IPS DF 19.7 (cell line): ENCODE results near the gene PHC2.

ENCODE experiments used
- DNase-seq: peaks from one replicate; pipeline ENCODE4 v3.0.0-alpha.2; 2013; ENCODE audit warnings: low read depth, low spot score

Gene PHC2

DNA sequence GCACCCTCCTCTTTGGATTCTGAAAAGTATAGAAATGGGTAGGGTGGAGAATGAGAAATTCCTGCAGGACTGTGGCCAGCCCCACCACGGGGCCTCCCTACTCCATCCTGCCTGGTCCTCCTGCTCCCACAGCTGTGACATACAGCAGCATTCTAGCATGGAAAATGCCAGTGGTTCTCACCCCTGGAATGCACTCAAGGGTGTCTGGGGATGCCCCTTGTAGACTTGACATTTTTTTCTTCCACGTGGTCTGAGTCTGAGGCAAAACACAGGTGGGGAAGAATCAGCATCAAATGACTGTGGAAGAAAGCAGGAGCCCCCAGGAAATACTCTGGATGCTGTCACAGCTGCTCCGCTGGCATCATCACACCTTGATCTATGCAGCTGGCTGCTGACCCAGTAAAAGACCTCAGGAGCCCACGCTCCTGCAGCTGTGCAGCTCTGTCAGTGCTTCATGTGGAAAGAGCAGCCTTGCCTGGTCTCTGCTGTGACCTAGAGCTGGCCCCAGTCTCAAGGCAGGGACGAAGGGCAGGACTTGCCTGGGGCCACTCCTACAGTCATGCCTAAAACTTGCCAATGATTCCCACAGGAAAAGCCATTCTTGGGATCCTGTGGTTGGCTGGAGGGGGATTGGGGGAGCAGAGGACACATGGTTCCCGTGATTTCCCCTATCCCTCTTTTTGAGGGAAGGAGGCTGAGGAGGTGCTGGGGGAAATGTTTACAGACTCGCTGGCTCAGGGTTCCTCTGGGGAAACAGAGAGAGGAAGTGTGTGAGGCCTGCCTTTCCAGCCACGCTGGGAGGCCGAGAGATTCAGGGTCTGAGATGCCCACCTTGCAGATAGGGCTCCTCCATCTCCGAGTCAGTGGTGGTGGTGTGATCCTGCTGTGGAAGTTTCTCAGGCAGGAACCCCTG is 99.2 kb downstream of the PHC2 start:
- no peak for DNase-seq

DNA sequence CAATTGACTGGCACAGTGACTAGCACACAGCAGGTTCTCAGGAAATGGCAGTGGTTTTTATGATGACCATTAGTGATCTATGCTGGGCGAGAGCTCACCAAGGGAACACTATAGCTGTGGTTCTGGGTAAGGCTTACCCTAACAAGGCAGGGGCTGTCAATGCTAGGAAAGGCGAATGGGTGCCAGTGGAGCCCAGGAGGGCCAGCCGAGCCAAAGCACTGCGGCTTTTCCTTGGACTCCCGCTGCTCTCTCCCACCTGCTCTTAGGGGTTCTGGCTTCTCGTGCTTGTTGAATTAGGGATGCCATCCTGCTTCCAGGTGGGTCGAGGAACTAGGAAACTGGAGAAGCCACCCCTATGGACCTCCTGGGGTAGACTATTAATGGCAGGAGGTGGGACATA is 100.0 kb downstream of the PHC2 start:
- DNase-seq: no peak

DNA sequence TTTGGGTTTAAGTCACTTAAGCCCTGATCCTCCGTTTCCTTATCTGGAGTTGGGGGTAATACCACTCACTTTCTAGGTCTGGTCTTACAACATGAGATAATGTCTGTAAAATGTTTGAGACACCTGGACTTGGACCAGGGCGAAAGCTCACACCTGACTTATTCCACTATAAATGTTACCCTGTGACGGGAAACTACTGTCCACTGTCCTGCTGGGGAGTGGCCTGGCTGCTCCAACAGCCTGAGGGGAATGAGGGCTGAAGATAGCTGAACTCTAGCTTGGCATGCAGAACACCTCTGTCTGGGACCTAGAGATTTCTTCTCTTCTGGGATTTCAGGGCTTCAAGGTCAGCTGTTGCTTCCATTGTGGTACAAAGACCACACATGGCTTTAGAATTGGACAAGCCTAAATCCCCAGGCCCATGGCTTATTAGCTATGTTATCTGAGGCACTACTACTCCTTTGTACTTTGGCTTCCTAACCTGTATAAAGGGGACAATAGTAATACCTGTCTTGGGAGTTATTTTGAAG is 100.5 kb downstream of the PHC2 start:
- no peak for DNase-seq

DNA sequence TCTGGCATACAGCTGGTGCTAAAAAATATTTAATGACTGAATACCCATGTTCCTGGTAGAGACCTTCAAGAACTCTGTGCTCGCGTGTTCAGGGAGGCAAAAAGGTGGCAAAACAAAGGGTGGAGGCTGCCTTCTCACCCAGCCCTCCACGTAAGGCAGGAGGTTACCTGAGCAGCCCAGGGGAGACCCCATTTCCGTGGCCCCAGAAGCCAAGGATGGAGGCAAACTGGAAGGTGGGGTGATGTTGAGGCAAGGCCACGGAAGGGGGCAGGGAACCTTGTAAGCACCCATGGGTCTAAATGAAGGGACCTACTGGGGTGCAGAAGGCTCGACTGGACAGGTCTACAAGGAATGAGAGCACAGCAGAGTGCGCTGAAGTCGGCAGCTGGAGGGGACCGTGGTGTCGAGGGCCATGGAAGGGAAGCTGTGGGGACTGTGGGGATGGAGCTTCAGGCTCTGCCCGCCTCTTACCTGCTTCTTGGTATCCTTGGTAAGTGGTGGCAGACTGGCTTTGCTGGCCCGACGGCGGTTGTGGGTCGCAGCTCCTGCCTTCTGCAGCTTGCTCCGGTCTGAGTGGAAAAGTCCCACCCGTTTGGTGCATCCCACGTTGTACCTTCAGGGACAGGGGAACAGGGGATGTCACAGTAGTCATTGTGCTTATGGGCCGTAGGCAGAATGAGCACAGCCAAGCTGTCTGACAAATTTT is 101.1 kb downstream of the PHC2 start:
- DNase-seq: no peak

DNA sequence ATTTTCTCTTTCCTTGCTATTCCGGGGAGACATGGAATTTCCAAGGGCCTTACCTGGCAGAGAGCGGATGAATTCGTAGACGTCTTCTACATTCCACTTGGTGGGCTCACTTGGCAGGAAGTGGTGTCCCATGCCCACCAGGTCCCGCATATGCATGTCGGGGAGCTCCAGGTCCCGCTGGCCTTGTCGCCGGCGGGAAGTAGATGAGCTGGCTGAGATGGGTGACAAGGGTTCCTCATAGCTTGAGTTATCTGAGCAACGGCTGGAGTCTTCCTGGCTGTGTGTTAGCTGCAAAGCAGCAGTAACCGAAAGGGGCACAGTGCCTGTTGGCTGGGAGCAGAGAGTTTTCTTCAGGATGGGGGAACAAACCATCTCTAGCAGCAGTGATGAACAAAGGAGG is 102.1 kb downstream of the PHC2 start:
- no peak for DNase-seq

DNA sequence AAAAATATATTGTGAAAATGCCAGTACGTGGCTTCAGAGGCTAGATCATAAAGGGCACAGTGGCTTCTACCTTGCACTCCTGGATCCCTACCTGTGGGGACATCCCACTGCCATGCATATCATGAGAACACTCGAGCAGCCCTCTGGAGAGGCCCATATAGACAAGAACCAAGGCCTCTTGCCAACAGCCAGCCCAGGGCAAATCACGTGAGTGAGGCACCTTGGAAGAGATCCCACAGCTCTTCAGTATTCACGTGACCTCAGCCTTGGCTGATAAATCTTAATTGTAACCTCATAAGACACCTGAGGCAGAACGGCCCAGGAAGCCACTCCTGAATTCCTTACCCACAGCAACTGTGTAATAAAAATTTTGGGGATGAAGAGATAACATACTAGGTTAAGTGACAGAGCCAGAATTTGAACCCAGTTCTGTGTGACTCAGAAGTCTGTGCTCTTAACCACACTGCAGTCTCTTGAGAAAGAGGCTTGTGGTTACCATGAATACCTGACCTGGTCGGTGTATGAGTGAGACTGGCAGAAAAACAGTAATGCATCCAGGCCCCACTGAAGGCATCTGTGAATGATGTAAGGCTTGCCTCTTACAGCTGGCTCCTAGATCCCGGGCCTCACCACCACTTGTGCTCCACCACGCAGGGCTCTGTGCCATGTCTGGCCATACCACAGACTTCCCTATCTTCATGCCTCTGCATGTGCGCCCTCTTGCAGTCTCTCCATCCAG is 103.1 kb downstream of the PHC2 start:
- DNase-seq: no peak

DNA sequence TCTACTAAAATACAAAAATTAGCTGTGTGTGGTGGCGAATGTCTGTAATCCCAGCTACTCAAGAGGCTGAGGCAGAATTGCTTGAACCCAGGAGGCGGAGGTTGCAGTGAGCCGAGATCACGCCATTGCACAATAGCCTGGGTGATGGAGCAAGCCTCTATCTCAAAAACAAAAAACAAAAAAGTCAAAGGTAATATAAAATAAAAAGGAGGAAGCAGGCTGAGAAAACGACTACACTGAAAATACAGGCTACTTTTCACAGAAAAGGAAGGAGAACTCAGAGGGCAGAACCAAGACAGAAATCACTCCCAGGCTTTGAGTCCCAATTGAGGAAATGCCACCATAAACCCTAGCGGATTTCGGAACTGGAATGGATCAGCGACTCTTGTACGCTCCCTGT is 104.1 kb downstream of the PHC2 start:
- DNase-seq: no peak

DNA sequence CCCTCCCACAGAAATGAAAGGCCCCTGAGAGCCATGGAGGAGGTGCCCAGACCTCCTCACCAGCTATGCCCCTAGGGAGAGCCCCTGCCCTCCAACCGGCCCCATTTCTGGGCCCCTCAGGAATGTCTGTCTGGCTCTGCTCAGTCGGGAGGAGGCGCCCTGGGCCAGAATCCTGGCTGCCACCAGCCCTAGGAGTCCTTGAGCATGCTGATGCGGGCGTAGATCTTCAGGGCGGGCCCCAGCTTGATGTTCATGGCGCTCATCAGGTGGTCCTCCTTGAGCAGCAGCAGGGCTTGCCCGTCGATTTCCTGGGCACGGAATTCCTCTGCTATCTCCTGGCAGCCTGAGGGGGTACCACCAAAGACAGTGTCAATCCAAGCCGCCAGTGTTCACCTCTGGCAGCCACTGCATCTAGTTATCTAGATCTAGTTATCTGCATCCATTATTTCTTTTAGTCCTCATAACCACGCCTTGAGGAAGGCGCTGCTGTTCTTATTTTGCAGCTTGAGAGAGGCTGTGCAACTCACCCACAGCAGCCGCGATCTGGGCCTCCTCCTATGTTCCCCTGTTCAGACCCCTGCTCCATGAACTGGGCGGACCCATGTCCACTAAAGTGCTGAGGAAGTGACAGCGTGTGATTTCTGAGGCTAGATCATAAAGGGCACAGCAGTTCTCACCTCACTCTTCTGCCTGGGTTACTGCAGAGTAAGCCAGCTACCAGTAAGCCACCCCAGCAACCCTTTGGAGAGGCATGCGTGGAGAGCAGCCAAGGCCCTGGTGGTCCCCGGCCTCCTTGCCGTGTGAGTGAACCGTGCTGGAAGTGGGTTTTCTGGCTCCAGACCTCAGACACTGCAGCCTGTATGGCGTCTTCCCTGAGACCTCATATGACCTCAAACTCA is 106.0 kb downstream of the PHC2 start:
- no peak for DNase-seq

DNA sequence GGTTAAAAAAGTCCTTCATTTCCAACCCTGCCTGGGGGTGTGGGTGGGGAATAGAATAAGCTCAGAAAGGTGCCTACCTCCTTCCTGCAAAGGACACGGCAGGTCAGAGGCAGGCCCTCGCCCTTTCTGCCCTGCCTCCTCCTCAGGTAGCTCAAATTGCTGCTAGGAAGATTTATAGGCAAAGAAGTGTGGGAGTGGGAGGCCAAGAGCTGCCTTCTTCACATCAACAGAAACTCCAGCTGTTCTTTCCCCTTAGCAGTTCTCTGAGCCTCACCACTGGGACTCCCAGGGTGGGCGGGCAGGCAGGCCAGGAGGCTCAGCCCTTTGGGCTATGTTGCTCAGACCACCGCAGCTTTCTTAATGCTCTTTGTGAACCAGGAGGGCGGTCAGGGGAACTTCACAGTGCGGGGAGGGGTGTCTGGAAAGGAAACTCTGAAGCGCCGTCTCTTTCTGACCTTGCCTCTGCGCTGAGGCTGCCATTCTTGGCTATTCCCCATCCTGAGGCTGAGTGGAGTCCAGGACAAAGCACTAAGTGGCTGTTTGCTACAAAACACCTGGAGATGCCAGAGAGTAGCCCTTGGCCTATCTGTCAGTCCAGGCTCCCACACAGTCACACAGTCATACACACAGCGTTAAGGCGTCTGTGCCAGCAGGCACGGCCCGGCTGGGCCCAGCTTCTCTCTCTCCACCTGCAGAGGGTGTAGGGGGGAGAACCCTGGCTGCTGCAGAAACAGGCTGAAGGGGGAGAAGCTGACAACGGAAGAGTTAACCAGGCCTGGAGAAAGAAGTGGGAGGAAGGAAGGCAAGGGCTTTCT is 107.0 kb downstream of the PHC2 start:
- no peak for DNase-seq

DNA sequence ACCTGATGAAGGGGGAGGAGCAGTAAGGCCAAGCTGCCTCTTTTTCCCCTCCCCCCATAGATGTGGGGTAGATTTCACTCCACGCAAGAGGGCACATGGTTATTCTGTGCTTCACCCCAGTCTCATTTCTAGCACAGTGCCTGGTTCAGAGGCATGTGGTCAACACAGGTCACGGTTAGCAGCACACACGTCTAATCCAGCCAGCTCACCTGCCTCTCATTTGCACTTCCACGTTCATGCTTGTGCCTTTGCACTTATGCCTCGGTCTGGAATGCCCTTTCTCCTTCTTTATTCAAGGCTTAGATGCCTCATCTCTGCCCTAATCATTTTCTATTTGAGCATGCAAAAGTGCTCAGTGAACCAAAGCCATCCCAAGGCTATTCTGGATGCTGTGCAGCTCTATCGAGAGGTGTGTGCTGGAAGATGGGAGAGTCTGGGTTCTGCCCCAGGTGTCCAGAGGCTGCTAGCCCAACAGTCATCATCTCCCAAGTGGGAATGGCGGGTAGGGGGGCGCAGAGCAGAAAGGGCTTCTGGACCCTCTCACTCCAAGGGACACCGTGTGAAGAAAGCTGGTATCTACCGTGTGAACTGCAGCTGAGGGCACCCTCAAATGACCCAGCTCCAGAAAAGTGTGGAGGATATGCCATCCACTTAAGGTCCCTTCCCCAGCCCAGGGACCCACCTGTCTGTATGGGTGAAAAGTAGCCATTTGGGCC is 107.9 kb downstream of the PHC2 start:
- DNase-seq: no peak

DNA sequence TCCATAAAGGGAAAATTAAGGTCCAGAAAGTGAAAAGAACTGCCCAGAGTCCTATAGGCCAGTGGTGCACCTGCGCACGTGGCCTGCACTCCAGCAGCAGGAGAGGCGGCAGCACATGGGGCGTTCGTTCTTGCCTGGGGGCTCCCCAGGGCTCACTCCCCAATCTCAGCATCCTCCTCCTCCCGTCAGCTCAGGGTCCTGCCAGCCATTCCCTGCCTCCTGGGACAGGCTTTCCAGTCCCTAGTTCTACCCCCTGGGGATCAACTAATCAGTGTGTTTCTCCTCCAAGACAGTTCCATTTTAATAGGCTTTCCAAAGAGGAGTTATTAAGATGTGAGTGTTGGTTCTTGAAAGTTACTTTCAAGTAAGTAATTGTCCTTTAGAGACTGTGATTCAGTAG is 108.8 kb downstream of the PHC2 start:
- DNase-seq: no peak

DNA sequence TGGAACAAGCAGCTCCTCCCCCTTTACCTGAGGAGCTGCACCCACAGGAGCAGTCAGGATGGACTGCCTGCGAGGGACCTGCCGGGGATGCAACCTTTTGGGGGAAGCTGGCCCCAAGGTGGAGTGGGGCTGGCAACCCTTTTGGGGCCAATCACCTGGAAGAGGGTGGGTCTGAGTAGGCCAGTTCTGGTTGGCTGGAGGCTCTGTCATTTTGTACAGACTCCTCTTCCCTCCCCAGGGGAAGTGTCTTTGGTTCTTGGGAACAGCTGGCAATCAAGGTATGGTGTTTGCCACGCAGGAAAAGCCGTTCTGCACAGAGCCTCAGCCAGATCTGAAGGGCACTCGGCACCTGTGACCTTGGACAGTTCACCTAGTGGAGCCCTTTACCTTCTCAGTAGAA is 109.7 kb downstream of the PHC2 start:
- no peak for DNase-seq

DNA sequence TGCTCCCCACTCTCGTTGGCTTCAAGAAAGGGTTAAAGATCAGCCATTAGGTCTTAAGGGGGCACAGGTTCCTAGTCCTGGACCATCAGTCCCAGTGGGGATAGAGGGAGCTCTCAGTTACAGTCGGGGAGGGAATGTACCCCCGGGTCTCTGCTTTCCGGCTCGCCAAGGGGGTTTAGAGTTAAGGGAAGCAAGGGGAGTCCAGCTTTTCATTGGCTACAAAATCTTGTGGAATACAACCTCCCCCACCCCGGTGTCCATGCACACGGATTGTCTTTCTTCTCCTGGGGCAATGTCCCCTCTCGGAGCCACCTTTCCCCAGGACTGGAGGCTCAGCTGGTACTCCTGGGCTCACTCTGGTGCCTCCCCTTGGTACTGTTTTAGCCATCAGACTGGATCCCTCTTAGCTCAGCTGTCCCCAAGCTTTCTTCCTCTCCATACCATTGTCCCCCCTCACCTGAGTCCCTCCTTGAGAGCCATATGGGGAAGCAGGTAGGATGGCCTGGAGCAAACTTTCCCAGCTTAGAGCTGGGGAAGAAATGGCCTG is 110.2 kb downstream of the PHC2 start, which contains the start of gene A3GALT2:
Gene A3GALT2, minus strand, starts transcription at position 480 of the 547 bp plus-strand sequence. Its CDS starts 0 bp downstream, at position 480.
- DNase-seq: no peak

DNA sequence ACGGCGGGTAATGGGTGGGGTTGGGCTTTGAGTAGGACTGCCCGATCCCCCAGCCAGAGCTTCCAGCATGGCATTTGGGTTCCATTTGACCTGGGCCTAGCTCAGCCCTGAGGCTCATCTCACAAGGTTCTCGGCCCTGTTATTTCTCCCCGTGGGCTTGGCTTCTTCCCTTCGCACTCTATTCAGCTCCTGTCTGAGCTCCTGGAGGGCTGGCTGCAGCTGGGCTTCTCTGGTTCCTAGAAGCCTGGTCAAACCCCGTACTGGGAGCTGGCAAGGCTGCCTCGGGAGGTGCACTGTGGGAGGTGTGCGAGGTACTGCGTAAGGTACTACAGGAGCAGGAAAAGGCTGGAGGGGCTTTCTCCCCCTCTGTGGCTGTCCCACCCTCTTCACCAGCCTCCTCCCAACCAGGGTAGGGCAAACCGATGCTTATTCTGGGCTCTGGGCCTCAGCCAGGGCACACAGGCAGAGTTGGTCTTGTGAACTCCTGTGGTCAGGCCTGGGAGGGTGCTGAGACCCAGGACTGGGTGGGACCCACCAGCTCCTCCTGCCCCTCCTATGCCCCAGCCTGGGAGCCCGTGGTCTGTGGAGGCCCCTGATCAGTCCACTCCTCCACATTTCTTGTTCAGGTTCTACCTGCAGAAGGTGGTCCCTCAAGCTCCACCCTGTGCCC is 110.8 kb downstream of the PHC2 start:
- no peak for DNase-seq

DNA sequence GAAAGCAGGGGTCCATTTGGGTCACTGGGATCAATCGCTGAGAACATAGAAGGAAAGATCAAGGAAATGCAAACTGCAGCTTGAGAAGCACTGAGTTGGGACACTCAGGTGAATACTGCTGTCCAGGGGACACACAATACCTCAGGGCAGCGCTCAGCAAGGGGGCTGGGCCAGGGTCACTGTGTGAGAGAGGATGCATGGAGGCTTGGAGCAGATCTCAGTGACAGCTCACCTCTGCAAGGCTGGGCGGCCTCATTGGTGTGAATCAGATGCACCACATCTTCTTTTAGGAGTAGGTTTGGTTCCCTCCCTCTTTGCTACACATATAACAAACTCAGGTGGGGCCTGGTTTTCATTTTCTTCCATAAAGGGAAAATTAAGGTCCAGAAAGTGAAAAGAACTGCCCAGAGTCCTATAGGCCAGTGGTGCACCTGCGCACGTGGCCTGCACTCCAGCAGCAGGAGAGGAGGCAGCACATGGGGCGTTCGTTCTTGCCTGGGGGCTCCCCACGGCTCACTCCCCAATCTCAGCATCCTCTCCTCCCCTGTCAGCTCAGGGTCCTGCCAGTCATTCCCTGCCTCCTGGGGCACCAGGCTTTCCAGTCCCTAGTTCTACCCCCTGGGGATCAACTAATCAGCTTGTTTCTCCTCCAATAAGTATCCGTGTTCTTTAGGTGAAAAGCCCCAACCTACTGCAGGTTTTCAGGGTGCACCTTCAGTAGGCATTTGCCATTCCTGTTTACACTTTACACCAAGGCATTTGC is 111.5 kb downstream of the PHC2 start:
- no peak for DNase-seq

DNA sequence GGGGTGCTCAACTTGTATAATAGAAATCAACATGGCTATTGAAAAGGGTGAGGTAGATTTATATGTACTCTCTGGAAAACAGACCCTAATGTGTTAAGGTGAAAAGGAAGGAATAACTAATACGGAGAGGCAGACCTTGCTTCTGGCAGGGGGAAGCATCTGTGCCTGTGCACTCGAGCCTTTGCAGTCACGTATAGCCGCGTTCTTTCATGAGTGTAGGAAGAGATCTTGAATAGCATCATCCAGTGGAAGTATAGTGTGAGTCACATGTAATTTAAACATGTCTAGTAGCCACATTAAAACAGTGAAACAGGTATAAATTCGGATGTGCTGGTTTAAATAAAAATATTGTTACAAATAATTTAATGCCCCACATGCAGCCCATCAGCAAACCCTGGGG is 112.9 kb downstream of the PHC2 start:
- no peak for DNase-seq

DNA sequence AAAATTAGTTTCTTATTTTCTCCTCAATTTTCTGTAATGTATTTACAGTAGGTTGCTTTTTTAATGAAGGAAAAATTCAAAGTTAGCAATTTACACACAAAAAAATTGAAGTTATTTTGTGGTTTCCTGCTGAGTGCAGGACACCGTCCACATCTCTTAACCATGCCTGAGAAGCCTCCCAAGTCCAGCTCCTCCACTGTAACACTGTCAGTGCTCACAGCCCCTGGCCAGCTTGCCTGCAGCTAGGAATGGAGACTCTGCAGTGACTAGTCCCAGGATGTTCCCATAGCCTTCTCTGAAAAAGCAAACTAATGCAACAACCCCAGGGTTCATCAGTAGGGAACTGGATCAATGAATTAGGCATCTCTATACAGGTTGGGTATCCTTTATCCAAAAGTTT is 113.5 kb downstream of the PHC2 start:
- no peak for DNase-seq

DNA sequence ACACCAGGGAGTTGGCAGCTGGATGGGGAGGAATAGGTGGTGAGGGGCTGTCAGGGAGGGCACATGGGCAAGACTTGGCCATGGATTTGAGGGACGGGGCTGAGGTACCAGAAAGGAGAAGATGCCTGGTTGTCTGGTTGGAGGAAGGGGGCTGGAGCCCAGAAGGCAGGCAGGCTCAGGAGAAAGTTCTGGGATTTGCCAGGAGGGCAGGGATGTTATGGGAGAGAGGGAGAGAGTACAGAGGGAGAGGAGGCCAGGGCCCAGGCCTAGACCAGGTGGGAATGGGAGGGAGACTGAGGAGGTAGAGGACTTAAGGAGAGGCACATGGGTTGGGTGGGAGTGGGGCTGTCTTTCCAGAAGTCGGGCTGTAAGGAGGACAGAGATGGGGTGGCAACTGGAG is 114.3 kb downstream of the PHC2 start:
- no peak for DNase-seq
